Neural cell (in vitro differentiated cells): ENCODE results near the gene ORC6. TPM values are rescaled to one million over a fixed set of nuclear protein-coding genes. Genes with fewer than 3 reads are reported as not detected.
A peak's percentile ranks its signal among the peaks of the same experiment; 100 is the strongest.

Experiments used
- H2AFZ ChIP-seq: fragments of 200-600, 300-800 bp; sonication (generic), shearing (Covaris generic); 2 replicates; pipeline ENCODE4 v1.6.0; 2014; ENCODE audit warnings: low read depth, mild to moderate bottlenecking, antibody characterized with exemption, low read length, moderate library complexity
- H3F3A ChIP-seq: fragments of 200-600 bp; shearing (Covaris generic); 2 replicates; pipeline ENCODE4 v1.6.1; 2016; ENCODE audit warnings: mild to moderate bottlenecking, moderate library complexity, mixed read lengths, antibody characterized with exemption, low read length; ENCODE audit not compliant: insufficient read depth, poor library complexity, severe bottlenecking
- H3K27ac ChIP-seq: fragments of 200-600, 300-800 bp; sonication (generic), shearing (Covaris generic); 2 replicates; pipeline ENCODE4 v1.5.1; 2014; ENCODE audit warnings: mild to moderate bottlenecking, low read length, moderate library complexity
- H3K27me3 ChIP-seq: fragments of 300-800, 200-600 bp; sonication (generic), shearing (Covaris generic); 2 replicates; pipeline ENCODE4 v1.6.0; 2014; ENCODE audit warnings: mild to moderate bottlenecking, low read depth, low read length, moderate library complexity; ENCODE audit not compliant: insufficient read depth
- H3K36me3 ChIP-seq: fragments of 300-800, 200-600 bp; sonication (generic), shearing (Covaris generic); 2 replicates; pipeline ENCODE4 v1.5.1; 2014; ENCODE audit warnings: mild to moderate bottlenecking, antibody characterized with exemption, low read length, moderate library complexity; ENCODE audit not compliant: insufficient read depth
- H3K4me2 ChIP-seq: fragments of 300-800, 200-600 bp; sonication (generic), shearing (Covaris generic); 2 replicates; pipeline ENCODE4 v1.6.0; 2014; ENCODE audit warnings: mild to moderate bottlenecking, low read length
- H3K4me3 ChIP-seq: fragments of 300-800, 200-600 bp; sonication (generic), shearing (Covaris generic); 2 replicates; pipeline ENCODE4 v1.5.1; 2014; ENCODE audit warnings: mild to moderate bottlenecking, low read length, moderate library complexity
- H3K79me2 ChIP-seq: fragments of 200-600 bp; shearing (Covaris generic); replicated peaks from 2 replicates; pipeline ENCODE4 v1.6.0; 2014; ENCODE audit warnings: mild to moderate bottlenecking, low read length, moderate library complexity; ENCODE audit not compliant: insufficient read depth
- H3K9ac ChIP-seq: fragments of 300-800, 200-600 bp; sonication (generic), shearing (Covaris generic); 2 replicates; pipeline ENCODE4 v1.6.1; 2016; ENCODE audit warnings: mild to moderate bottlenecking, low read length, mixed read lengths
- H3K9me2 ChIP-seq: fragments of 200-600 bp; shearing (Covaris generic); 2 replicates; pipeline ENCODE4 v1.6.1; 2016; ENCODE audit warnings: mild to moderate bottlenecking, low read length, mixed read lengths; ENCODE audit not compliant: insufficient read depth
- H3K9me3 ChIP-seq: fragments of 200-600, 300-800 bp; sonication (generic), shearing (Covaris generic); 2 replicates; pipeline ENCODE4 v1.6.1; 2016; ENCODE audit warnings: mild to moderate bottlenecking, mixed run types, low read length, moderate library complexity, mixed read lengths
- H4K20me1 ChIP-seq: fragments of 200-600 bp; shearing (Covaris generic); 2 replicates; pipeline ENCODE4 v1.6.1; 2016; ENCODE audit warnings: mild to moderate bottlenecking, mixed run types; ENCODE audit not compliant: insufficient read depth
- CTCF ChIP-seq: fragments of 450-650 bp; IDR thresholded peaks from 2 replicates; pipeline ENCODE4 v1.5.1; 2014; ENCODE audit warnings: antibody characterized with exemption, mild to moderate bottlenecking, moderate library complexity; ENCODE audit not compliant: poor library complexity, severe bottlenecking
- EP300 ChIP-seq: fragments of 450-650 bp; conservative IDR thresholded peaks from 2 replicates; pipeline ENCODE4 v1.6.1; 2014; ENCODE audit warnings: antibody characterized with exemption, mild to moderate bottlenecking, moderate library complexity; ENCODE audit not compliant: poor library complexity, severe bottlenecking
- EZH2 ChIP-seq: fragments of 200-600, 300-800 bp; shearing (Covaris generic), sonication (generic); IDR thresholded peaks from 2 replicates; pipeline ENCODE4 v1.6.1; 2014; ENCODE audit warnings: antibody characterized with exemption, low read length, borderline replicate concordance, mild to moderate bottlenecking; ENCODE audit not compliant: insufficient read depth, poor library complexity, severe bottlenecking
- MXI1 ChIP-seq: fragments of 450-650 bp; conservative IDR thresholded peaks from 2 replicates; pipeline ENCODE4 v1.6.1; 2014; ENCODE audit warnings: antibody characterized with exemption, mild to moderate bottlenecking; ENCODE audit not compliant: poor library complexity, severe bottlenecking
- POLR2AphosphoS5 ChIP-seq: IDR thresholded peaks from 2 replicates; pipeline ENCODE4 v1.6.1; 2012
- RAD21 ChIP-seq: fragments of 450-650 bp; conservative IDR thresholded peaks from 2 replicates; pipeline ENCODE4 v1.6.1; 2014; ENCODE audit warnings: antibody characterized with exemption, mild to moderate bottlenecking, moderate library complexity
- REST ChIP-seq: IDR thresholded peaks from 2 replicates; pipeline ENCODE4 v1.6.1; 2012; ENCODE audit warnings: borderline replicate concordance
- SMC3 ChIP-seq: fragments of 450-650 bp; conservative IDR thresholded peaks from 2 replicates; pipeline ENCODE4 v1.6.1; 2014; ENCODE audit warnings: antibody characterized with exemption, mild to moderate bottlenecking, moderate library complexity; ENCODE audit not compliant: poor library complexity
- TAF1 ChIP-seq: IDR thresholded peaks from 2 replicates; pipeline ENCODE4 v1.6.1; 2012; ENCODE audit warnings: low read depth
- polyA plus RNA-seq: library from polyadenylated mRNA; depleted of rRNA; stranded (reverse); fragments of >200 nt; gene quantifications from 2 replicates; pipeline ENCODE4 v1.2.3, GENCODE V29; 2014

ORC6 gene
- polyA plus RNA-seq, 1 donor from 2014 or later = 26.8 TPM

- peaks cover 49% of the 10 kb centered on the region for H3K79me2 ChIP-seq
- no peaks in the 10 kb centered on the region for H3F3A ChIP-seq
- TF ChIP-seq REST = peak; percentile 40
- no peak for TF ChIP-seq EZH2
- TF ChIP-seq RAD21 = peak; percentile 1
- TF ChIP-seq CTCF = peak; percentile 51
- no peak for TF ChIP-seq EP300
- TF ChIP-seq SMC3 = peak; percentile 32
- no peak for TF ChIP-seq MXI1
- peak overlapping the region; percentile 29 for H3K27ac ChIP-seq
- H3K9ac ChIP-seq = peak overlapping the region; percentile 92
- H2AFZ ChIP-seq = peak overlapping the region; percentile 38
- H3K36me3 ChIP-seq = no peaks in the 10 kb centered on the region
- no peaks in the 10 kb centered on the region for H3K9me3 ChIP-seq
- no peaks in the 10 kb centered on the region for H3K9me2 ChIP-seq
- peak overlapping the region; percentile 97 for H3K4me2 ChIP-seq
- H4K20me1 ChIP-seq = no peaks in the 10 kb centered on the region
- H3K27me3 ChIP-seq = no peaks in the 10 kb centered on the region
- H3K4me3 ChIP-seq = peak overlapping the region; percentile 77
Observed at GRCh38 chr16:46690281-46691178, 1.1 kb downstream of the ORC6 start.

- H3K9me3 ChIP-seq = no peaks in the 10 kb centered on the region
- no peak overlapping the region for H3K4me2 ChIP-seq
- no peaks in the 10 kb centered on the region for H4K20me1 ChIP-seq
- H3K79me2 ChIP-seq = peaks cover 37% of the 10 kb centered on the region
- H3K27ac ChIP-seq = no peak overlapping the region
- no peaks in the 10 kb centered on the region for H3F3A ChIP-seq
- H2AFZ ChIP-seq = no peak overlapping the region
- no peaks in the 10 kb centered on the region for H3K27me3 ChIP-seq
- no peak for TF ChIP-seq TAF1
- no peak for TF ChIP-seq POLR2AphosphoS5
- TF ChIP-seq CTCF = no peak
- TF ChIP-seq SMC3 = no peak
- no peak for TF ChIP-seq REST
- no peak for TF ChIP-seq RAD21
- no peak for TF ChIP-seq EP300
- TF ChIP-seq MXI1 = no peak
- TF ChIP-seq EZH2 = no peak
- H3K9me2 ChIP-seq = no peaks in the 10 kb centered on the region
- H3K4me3 ChIP-seq = no peak overlapping the region
- H3K9ac ChIP-seq = no peak overlapping the region
- H3K36me3 ChIP-seq = no peaks in the 10 kb centered on the region
Observed at GRCh38 chr16:46691726-46692125, 2.3 kb downstream of the ORC6 start.
